NB4 (cell line): ENCODE data around the gene CHST11.
"Not testable (repeated sequence)": the region's sequence is repeated elsewhere in the genome, so short reads cannot be mapped to it uniquely, and the experiment has no call there.

Experiments used
- DNase-seq: peaks from one replicate; pipeline ENCODE4 v3.0.0; 2010; ENCODE audit warnings: low read depth
- H3K4me3 ChIP-seq: one replicate; pipeline ENCODE4 v1.5.1; 2011; ENCODE audit warnings: mild to moderate bottlenecking, low read depth, low read length, moderate library complexity
- MYC ChIP-seq: IDR thresholded peaks from 2 replicates; pipeline ENCODE4 v1.6.1; 2011; ENCODE audit warnings: low read depth, low read length
- POLR2A ChIP-seq: IDR thresholded peaks from 2 replicates; pipeline ENCODE4 v1.6.1; 2011; ENCODE audit warnings: mild to moderate bottlenecking; ENCODE audit not compliant: insufficient read length; ENCODE audit errors: extremely low read depth
- TF ChIP-seq, protein P1 (sequence below): IDR thresholded peaks from 2 replicates; pipeline ENCODE4 v1.6.1; 2011; ENCODE audit warnings: low read depth, low read length
- TF ChIP-seq, protein P2 (sequence below): IDR thresholded peaks from one replicate; pipeline ENCODE4 v1.5.1; 2012; ENCODE audit warnings: low read depth, low read length

The CHST11 gene

DNA sequence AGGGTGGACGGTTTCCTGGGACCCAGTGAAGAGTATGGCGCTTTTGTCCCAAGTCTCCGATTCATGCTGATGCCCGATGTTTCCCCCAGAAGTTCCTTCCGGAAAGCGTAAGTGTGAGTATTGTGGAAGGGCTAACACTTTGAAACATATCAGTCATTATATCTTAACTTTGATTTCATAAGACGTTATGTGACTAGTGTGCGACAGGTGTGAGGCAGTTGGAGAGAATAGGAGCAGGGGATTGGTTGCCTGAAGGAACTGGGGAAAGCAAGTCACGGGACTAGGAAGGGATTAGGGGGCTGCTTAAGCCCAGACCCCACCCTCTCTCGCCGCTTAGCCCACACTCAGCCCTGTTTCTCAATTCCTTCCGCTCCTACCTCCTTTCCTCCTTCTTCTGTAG is 154.9 kb downstream of the CHST11 start:
- TF ChIP-seq POLR2A (no peak), MYC (no peak)
- TF ChIP-seq, protein P1, sequence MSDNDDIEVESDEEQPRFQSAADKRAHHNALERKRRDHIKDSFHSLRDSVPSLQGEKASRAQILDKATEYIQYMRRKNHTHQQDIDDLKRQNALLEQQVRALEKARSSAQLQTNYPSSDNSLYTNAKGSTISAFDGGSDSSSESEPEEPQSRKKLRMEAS: no peak
- TF ChIP-seq, protein P2, sequence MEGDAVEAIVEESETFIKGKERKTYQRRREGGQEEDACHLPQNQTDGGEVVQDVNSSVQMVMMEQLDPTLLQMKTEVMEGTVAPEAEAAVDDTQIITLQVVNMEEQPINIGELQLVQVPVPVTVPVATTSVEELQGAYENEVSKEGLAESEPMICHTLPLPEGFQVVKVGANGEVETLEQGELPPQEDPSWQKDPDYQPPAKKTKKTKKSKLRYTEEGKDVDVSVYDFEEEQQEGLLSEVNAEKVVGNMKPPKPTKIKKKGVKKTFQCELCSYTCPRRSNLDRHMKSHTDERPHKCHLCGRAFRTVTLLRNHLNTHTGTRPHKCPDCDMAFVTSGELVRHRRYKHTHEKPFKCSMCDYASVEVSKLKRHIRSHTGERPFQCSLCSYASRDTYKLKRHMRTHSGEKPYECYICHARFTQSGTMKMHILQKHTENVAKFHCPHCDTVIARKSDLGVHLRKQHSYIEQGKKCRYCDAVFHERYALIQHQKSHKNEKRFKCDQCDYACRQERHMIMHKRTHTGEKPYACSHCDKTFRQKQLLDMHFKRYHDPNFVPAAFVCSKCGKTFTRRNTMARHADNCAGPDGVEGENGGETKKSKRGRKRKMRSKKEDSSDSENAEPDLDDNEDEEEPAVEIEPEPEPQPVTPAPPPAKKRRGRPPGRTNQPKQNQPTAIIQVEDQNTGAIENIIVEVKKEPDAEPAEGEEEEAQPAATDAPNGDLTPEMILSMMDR: no peak
- no peak for DNase-seq
- H3K4me3 ChIP-seq: no peak overlapping the region

DNA sequence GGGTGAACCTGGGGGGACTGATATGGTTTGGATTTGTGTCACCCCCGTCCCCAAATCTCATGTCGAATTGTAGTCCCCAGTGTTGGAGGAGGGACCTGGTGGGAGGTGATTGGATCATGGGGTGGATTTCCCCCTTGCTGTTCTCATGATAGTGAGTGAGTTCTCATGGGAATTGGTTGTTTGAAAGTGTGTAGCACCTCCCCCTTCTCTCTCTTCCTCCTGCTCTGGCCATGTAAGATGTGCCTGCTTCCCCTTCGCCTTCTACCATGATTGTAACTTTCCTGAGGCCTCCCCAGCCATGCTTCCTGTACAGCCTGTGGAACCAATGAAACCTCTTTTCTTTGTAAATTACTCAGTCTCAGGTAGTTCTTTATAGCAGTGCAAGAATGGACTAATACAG is 156.6 kb downstream of the CHST11 start:
- DNase-seq: peak; percentile 53

DNA sequence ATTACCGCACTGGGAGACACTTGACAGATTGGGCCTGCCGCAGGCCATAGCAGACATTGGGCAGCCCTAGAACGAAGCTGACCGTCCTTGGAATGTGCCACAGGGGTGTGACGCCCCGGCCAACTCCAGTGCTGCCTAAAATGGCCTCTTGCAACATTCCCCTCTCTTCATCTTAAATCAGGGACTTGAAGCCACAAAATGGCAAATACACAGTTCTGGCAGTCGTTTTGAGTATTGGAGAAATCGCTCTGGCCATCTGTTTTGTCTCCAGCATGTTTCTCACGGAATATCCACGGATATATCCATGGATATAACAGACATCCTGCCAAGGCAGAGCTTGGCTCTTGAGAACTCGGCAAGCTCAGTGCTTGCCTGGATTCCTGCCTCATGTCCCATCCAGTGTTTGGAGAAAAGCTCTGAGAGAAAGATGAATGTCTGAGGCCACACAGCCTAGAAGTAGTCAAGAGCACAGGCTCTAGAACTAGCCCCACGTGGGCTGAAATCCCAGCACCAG is 158.4 kb downstream of the CHST11 start:
- no peak for DNase-seq
- no peak for TF ChIP-seq MYC
- TF ChIP-seq POLR2A: no peak
- no peak overlapping the region for H3K4me3 ChIP-seq

More for the DNA sequence above, 156.6 kb downstream of the CHST11 start:
- H3K4me3 ChIP-seq: not testable (repeated sequence)

DNA sequence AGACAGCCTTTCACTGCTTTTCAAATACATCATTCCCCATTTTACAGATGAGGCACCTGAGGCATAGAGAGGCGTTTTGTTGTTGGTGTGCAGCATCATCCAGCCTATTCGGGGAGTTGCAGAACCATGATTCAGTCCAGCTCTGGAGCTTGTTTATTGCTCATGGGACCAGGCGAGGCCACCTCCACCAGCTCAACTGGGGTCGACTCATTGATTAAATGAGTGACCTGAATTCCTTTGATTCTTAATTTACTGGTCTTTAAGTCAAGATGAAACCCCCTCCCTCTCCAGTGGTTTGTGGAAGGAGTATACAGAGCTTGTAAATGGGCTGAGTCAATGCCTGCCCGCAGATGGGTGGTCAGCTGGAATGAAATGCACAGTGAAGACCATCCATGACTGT is 161.9 kb downstream of the CHST11 start:
- no peak overlapping the region for H3K4me3 ChIP-seq
- DNase-seq: no peak
- TF ChIP-seq, protein P2: no peak
- no peak for TF ChIP-seq POLR2A
- TF ChIP-seq, protein P1: no peak
- TF ChIP-seq MYC: no peak

DNA sequence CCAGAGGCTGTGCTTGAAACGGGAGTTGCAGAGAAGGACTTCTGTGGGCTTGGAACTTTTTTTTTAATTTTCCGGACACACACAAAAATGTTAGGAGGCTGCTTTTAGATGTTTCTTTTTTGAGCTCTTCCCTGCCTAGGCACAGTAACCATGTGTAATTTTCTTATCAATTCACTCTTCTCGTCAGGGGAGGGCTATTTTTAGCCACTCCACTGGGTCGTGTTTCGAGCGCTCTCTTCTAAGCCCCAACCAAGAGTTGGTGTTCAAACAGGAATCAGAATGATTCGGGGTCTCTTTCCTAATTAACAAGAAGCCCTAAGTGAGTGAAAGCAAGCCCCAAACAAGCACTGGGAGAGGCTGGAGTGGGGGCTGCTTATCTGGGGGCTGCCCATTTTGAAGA is 162.6 kb downstream of the CHST11 start:
- TF ChIP-seq MYC: no peak
- TF ChIP-seq, protein P2: no peak
- TF ChIP-seq, protein P1: no peak
- TF ChIP-seq POLR2A: no peak
- no peak for DNase-seq
- H3K4me3 ChIP-seq: no peak overlapping the region

DNA sequence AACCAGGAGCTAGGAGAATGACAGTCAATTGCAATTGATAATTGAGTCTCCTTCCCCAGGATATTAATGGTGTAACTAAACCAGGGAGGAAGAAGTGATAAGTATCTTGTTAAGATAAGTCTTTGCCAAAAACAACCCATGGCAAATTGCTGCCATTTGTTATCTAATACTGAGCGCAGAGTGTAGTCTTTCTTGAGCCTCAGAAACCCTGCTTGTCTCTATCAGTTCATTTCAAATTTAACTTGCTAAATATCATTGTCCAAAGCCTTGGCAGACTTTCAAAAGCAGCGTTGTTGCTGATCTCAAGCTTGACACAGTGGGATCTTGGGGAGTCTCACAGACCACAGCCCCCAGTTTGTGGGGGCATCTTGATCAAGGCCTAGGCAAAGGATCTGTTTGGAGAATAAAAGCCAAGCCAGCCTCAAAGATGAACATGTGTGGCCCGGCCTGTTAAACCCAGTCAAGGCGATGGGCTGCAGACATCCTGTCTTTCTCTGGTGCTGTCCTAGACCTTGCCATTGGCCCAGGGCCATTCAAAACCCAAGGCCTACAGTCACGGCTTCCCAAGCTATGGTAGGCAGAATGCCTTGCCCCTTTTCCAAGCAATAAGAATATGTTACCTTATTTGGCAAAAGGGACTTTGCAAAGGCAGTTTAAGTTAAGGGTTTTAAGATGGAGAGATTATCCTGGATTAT is 164.2 kb downstream of the CHST11 start:
- no peak for DNase-seq
- no peak overlapping the region for H3K4me3 ChIP-seq
- TF ChIP-seq, protein P1: no peak
- TF ChIP-seq MYC: no peak
- TF ChIP-seq POLR2A: no peak
- TF ChIP-seq, protein P2: no peak

DNA sequence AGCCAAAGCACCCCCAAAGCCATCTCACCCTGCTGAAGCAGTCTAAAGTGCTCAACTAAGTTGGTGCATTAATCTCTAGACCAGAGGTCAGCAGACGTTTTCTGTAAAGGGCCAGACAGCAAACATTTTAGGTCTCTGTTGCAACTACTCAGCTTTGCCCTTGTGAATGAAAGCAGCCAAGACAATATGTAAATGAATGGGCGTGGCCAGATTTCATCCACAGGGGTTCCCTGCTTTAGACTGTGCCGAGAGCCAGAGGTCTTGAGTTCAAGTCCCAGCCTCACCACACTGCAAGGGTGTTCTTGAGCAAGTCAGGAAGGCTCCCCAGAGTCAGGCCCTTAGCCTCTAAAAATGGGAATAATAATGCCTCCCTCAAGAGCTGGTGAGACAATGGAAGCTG is 166.2 kb downstream of the CHST11 start:
- TF ChIP-seq, protein P2: no peak
- TF ChIP-seq POLR2A: no peak
- TF ChIP-seq, protein P1: no peak
- TF ChIP-seq MYC: no peak
- peak; percentile 53 for DNase-seq
- no peak overlapping the region for H3K4me3 ChIP-seq
